ENCODE data around the gene NUDT3.

NUDT3 gene

GRCh38 chr6:34349211-34349610 lies 43.3 kb downstream of the NUDT3 start:
- peaks cover 10% of the 10 kb centered on the region for H3K9me3 Mint-ChIP-seq
- no peak overlapping the region for H3K4me3 Mint-ChIP-seq
- TF ChIP-seq CTCF (IDR thresholded peaks at IDR 0.05) = no peak
- peaks cover 24% of the 10 kb centered on the region for H3K36me3 Mint-ChIP-seq (ENCODE audit: low read depth)
- no peaks in the 10 kb centered on the region for H3K27me3 Mint-ChIP-seq (ENCODE audit: low read depth, poor library complexity)
- DNase-seq = no peak
- no peak overlapping the region for H3K27ac Mint-ChIP-seq
- peaks cover 5% of the 10 kb centered on the region for H3K4me1 Mint-ChIP-seq

DNA sequence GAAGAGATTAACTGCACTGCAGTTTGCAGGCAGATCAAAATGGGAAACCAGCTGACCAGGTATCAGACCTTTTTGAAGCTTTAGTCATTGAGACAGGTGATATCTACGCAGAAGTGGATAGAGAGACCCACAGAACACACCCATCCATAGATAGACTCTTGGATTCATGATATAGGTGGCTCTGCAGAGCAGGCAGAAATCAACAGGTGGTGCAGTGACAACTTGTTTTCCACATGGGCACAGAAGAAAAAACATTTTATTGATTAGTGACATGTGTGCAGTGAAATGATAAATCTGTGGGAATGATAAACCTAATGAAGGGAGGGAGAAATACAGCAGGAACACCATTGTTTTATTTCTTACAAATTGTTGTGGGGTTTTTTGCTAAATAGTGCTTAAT lies 45.2 kb downstream of the NUDT3 start:
- no peak for DNase-seq
- Mint-ChIP-seq H3K9me3 (peaks cover 12% of the 10 kb centered on the region), H3K4me3 (no peak overlapping the region), H3K27me3 (ENCODE audit: low read depth, poor library complexity) (no peaks in the 10 kb centered on the region), H3K4me1 (peaks cover 5% of the 10 kb centered on the region), H3K36me3 (ENCODE audit: low read depth) (peaks cover 31% of the 10 kb centered on the region), H3K27ac (no peak overlapping the region)
- TF ChIP-seq CTCF (IDR thresholded peaks at IDR 0.05) = no peak

- no peak for TF ChIP-seq CTCF (IDR thresholded peaks at IDR 0.05)
- Mint-ChIP-seq H3K27me3 (ENCODE audit: low read depth, poor library complexity) (no peaks in the 10 kb centered on the region), H3K27ac (no peak overlapping the region), H3K4me3 (no peak overlapping the region), H3K9me3 (peaks cover 12% of the 10 kb centered on the region), H3K4me1 (peaks cover 5% of the 10 kb centered on the region), H3K36me3 (ENCODE audit: low read depth) (peaks cover 36% of the 10 kb centered on the region)
- DNase-seq = no peak
These were observed 46.0 kb downstream of the NUDT3 start for GRCh38 chr6:34346175-34347119.

DNA sequence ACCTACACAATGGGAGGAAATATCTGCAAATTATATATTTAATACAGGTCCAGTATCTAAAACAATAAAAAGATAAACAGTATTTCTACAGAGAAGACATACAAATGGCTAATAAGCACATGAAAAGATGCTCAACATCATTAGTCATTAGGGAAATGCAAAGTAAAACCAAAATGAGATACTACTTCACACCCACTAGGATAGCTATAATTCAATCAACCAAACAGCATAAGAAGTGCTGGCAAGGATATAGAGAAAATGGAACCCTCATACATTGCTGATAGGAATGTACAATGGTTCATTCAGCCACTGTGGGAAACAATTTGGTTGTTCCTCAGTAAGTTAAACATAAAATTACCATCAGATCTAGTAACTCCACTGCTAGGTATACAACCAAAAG lies 48.7 kb downstream of the NUDT3 start:
- no peak for DNase-seq
- Mint-ChIP-seq H3K4me3 (no peak overlapping the region), H3K36me3 (ENCODE audit: low read depth) (peaks cover 41% of the 10 kb centered on the region), H3K4me1 (peaks cover 5% of the 10 kb centered on the region), H3K27me3 (ENCODE audit: low read depth, poor library complexity) (peaks cover 3% of the 10 kb centered on the region), H3K27ac (no peak overlapping the region), H3K9me3 (peaks cover 9% of the 10 kb centered on the region)
- no peak for TF ChIP-seq CTCF (IDR thresholded peaks at IDR 0.05)

GRCh38 chr6:34342247-34342646 lies 50.2 kb downstream of the NUDT3 start:
- Mint-ChIP-seq H3K36me3 (ENCODE audit: low read depth) (peaks cover 38% of the 10 kb centered on the region), H3K4me1 (peaks cover 11% of the 10 kb centered on the region), H3K27me3 (ENCODE audit: low read depth, poor library complexity) (peaks cover 3% of the 10 kb centered on the region), H3K9me3 (peaks cover 9% of the 10 kb centered on the region), H3K4me3 (no peak overlapping the region), H3K27ac (no peak overlapping the region)
- no peak for DNase-seq
- no peak for TF ChIP-seq CTCF (IDR thresholded peaks at IDR 0.05)
